Esophagus muscularis mucosa (tissue), 4 donors: ENCODE data around the gene TGFBR3.

Experiments
- EP300 ChIP-seq: sonication (generic); formaldehyde crosslinking; IDR thresholded peaks from one replicate; pipeline ENCODE4 v1.6.1; 2017; ENCODE audit warnings: antibody characterized with exemption
- POLR2A ChIP-seq: fragments of 450-650 bp; IDR thresholded peaks from one replicate; pipeline ENCODE4 v1.6.1; 2017; ENCODE audit warnings: antibody characterized with exemption, moderate library complexity, mild to moderate bottlenecking, low read depth
- POLR2AphosphoS5 ChIP-seq, 2 donors: sonication (generic); formaldehyde crosslinking; IDR thresholded peaks; one replicate each; pipeline ENCODE4 v1.6.1; 2017; ENCODE audit warnings: antibody characterized with exemption in 2 of 2
- TF ChIP-seq, protein P1 (sequence below), 3 experiments: fragments of 200-600 bp in 2 of 3; fragments of 450-650 bp in 1 of 3; sonication (generic) in 2 of 3; IDR thresholded peaks; one replicate each; pipeline ENCODE4 v1.5.1; 2017 to 2019; ENCODE audit warnings: antibody characterized with exemption in 3 of 3, mild to moderate bottlenecking in 2 of 3, moderate library complexity in 1 of 3

- TF ChIP-seq, protein P1, sequence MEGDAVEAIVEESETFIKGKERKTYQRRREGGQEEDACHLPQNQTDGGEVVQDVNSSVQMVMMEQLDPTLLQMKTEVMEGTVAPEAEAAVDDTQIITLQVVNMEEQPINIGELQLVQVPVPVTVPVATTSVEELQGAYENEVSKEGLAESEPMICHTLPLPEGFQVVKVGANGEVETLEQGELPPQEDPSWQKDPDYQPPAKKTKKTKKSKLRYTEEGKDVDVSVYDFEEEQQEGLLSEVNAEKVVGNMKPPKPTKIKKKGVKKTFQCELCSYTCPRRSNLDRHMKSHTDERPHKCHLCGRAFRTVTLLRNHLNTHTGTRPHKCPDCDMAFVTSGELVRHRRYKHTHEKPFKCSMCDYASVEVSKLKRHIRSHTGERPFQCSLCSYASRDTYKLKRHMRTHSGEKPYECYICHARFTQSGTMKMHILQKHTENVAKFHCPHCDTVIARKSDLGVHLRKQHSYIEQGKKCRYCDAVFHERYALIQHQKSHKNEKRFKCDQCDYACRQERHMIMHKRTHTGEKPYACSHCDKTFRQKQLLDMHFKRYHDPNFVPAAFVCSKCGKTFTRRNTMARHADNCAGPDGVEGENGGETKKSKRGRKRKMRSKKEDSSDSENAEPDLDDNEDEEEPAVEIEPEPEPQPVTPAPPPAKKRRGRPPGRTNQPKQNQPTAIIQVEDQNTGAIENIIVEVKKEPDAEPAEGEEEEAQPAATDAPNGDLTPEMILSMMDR (IDR thresholded peaks at IDR 0.05), result no peak
- TF ChIP-seq POLR2A (no peak), EP300 (no peak), POLR2AphosphoS5 (IDR thresholded peaks at IDR 0.05) (no peak)
Measured at GRCh38 chr1:91768786-91769725, 116.9 kb downstream of the TGFBR3 start.
